Glutamatergic neuron (in vitro differentiated cells): ENCODE data around the gene S1PR1. TPM values are rescaled to one million over a fixed set of nuclear protein-coding genes. Genes with fewer than 3 reads are reported as not detected.
"Not testable (repeated sequence)": the region's sequence is repeated elsewhere in the genome, so short reads cannot be mapped to it uniquely, and the experiment has no call there.

ENCODE experiments used
- DNase-seq: peaks from one replicate; pipeline ENCODE4 v3.0.0; 2022
- H3K27ac Mint-ChIP-seq: one replicate; pipeline ENCODE4 v1.8.0; 2020; ENCODE audit warnings: mild to moderate bottlenecking, mixed read lengths, inconsistent platforms; ENCODE audit not compliant: unreplicated experiment
- H3K27me3 Mint-ChIP-seq: one replicate; pipeline ENCODE4 v1.8.0; 2020; ENCODE audit warnings: mild to moderate bottlenecking, moderate library complexity, mixed read lengths, inconsistent platforms; ENCODE audit not compliant: unreplicated experiment
- H3K36me3 Mint-ChIP-seq: one replicate; pipeline ENCODE4 v1.8.0; 2020; ENCODE audit warnings: mild to moderate bottlenecking, mixed read lengths, inconsistent platforms; ENCODE audit not compliant: unreplicated experiment
- H3K4me1 Mint-ChIP-seq: one replicate; pipeline ENCODE4 v1.8.0; 2020; ENCODE audit warnings: mild to moderate bottlenecking, low read depth, mixed read lengths, inconsistent platforms; ENCODE audit not compliant: unreplicated experiment
- H3K4me3 Mint-ChIP-seq: one replicate; pipeline ENCODE4 v1.8.0; 2020; ENCODE audit warnings: mild to moderate bottlenecking, mixed read lengths, inconsistent platforms; ENCODE audit not compliant: unreplicated experiment
- H3K9me3 Mint-ChIP-seq: one replicate; pipeline ENCODE4 v1.8.0; 2020; ENCODE audit warnings: mild to moderate bottlenecking, moderate library complexity, mixed read lengths, inconsistent platforms; ENCODE audit not compliant: unreplicated experiment
- long read RNA-seq: library from polyadenylated mRNA; unstranded; transcript quantifications from one replicate; pipeline ENCODE4 v2.0.0, GENCODE V29; 2020; ENCODE audit not compliant: unreplicated experiment
- total RNA-seq: library from RNA; stranded (reverse); fragmentation: NEBNext Ultra II Directional; extraction: Animal tissue kit (Norgen Biotek cat#: 25700); gene quantifications from one replicate; pipeline ENCODE4 v1.2.1, GENCODE V29; 2021; ENCODE audit not compliant: unreplicated experiment
- TF ChIP-seq, protein P1 (sequence below): fragments of 200-600 bp; sonication (generic); IDR thresholded peaks from one replicate; pipeline ENCODE4 v1.5.0; 2021; ENCODE audit not compliant: partially characterized antibody, unreplicated experiment

S1PR1 gene
- not detected for total RNA-seq
- long read RNA-seq = 0 reads

GRCh38 chr1:101236516-101237228, at the start of gene S1PR1:
Gene S1PR1, plus strand, starts transcription at chr1:101237019. Its CDS starts 1,966 bp downstream, at chr1:101238985.
- Mint-ChIP-seq H3K27ac (no peak within 1 kb of the TSS), H3K4me3 (peak within 1 kb of the TSS; percentile 91), H3K9me3 (peaks cover 7% of the 10 kb centered on the region), H3K36me3 (no peaks in the 10 kb centered on the region), H3K4me1 (peaks cover 12% of the 10 kb centered on the region), H3K27me3 (peaks cover 15% of the 10 kb centered on the region)
- TF ChIP-seq, protein P1, sequence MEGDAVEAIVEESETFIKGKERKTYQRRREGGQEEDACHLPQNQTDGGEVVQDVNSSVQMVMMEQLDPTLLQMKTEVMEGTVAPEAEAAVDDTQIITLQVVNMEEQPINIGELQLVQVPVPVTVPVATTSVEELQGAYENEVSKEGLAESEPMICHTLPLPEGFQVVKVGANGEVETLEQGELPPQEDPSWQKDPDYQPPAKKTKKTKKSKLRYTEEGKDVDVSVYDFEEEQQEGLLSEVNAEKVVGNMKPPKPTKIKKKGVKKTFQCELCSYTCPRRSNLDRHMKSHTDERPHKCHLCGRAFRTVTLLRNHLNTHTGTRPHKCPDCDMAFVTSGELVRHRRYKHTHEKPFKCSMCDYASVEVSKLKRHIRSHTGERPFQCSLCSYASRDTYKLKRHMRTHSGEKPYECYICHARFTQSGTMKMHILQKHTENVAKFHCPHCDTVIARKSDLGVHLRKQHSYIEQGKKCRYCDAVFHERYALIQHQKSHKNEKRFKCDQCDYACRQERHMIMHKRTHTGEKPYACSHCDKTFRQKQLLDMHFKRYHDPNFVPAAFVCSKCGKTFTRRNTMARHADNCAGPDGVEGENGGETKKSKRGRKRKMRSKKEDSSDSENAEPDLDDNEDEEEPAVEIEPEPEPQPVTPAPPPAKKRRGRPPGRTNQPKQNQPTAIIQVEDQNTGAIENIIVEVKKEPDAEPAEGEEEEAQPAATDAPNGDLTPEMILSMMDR = no peak
- peak; percentile 63 for DNase-seq

DNA sequence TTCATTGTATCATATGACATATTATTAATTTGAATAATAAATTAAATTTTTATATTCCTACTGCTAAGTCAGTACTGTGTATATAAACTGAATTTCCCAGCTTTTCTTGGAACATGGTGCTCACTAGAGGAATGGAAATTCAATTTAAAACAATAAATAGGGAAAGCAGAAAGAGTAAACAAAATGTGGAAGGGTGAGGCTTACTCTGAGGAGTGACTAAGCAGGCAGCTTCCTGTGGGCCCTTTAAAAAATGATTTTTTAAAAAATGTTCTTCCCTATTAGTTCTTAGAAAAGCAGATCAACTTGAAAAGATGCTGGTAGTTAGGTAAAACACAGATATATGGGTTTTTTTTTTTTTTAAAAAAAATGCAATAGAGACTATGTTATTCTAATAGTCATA, 49.5 kb upstream of the S1PR1 start:
- H3K36me3 Mint-ChIP-seq = no peaks in the 10 kb centered on the region
- DNase-seq = no peak
- no peak overlapping the region for H3K27ac Mint-ChIP-seq
- TF ChIP-seq, protein P1 = no peak
- H3K4me3 Mint-ChIP-seq = no peak overlapping the region
- peaks cover 3% of the 10 kb centered on the region for H3K27me3 Mint-ChIP-seq
- no peaks in the 10 kb centered on the region for H3K4me1 Mint-ChIP-seq
- no peaks in the 10 kb centered on the region for H3K9me3 Mint-ChIP-seq

- TF ChIP-seq, protein P1 = no peak
- Mint-ChIP-seq H3K4me3 (no peak overlapping the region), H3K27ac (no peak overlapping the region), H3K27me3 (peaks cover 3% of the 10 kb centered on the region), H3K36me3 (no peaks in the 10 kb centered on the region), H3K4me1 (no peaks in the 10 kb centered on the region), H3K9me3 (no peaks in the 10 kb centered on the region)
- no peak for DNase-seq
These were observed 48.5 kb upstream of the S1PR1 start for GRCh38 chr1:101188331-101188730.

- not testable (repeated sequence) for H3K4me3 Mint-ChIP-seq, DNase-seq, H3K27me3 Mint-ChIP-seq, H3K4me1 Mint-ChIP-seq, H3K27ac Mint-ChIP-seq, H3K36me3 Mint-ChIP-seq, H3K9me3 Mint-ChIP-seq
These were observed 47.9 kb upstream of the S1PR1 start for GRCh38 chr1:101188968-101189367.

- DNase-seq = no peak
- no peaks in the 10 kb centered on the region for H3K4me1 Mint-ChIP-seq
- no peak overlapping the region for H3K4me3 Mint-ChIP-seq
- TF ChIP-seq, protein P1 = no peak
- no peaks in the 10 kb centered on the region for H3K9me3 Mint-ChIP-seq
- H3K36me3 Mint-ChIP-seq = no peaks in the 10 kb centered on the region
- peaks cover 3% of the 10 kb centered on the region for H3K27me3 Mint-ChIP-seq
- no peak overlapping the region for H3K27ac Mint-ChIP-seq
These were observed 46.4 kb upstream of the S1PR1 start for GRCh38 chr1:101190441-101190840.
